Measurements from ENCODE around the gene DNAJC9.

DNA sequence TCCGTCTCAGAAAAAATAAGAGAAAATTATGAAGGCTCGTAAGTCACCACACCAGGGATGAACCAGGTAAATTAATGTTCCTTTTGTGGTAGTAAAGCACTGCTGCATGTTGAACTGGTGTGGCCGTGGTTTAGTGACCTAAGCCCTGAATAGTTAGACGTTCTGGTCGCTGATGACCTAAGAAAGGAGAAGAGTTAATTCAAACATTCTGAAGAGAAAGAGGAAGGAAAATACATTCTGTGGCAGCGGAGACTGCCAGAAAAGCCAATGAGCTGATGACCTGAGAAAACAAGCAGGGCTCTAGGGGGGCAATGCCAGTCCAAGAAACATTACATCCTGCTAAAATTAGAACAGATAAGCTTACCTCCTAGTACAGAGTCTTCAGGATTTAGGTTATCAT is 17.5 kb downstream of the DNAJC9 start:
- TF ChIP-seq, protein P1, sequence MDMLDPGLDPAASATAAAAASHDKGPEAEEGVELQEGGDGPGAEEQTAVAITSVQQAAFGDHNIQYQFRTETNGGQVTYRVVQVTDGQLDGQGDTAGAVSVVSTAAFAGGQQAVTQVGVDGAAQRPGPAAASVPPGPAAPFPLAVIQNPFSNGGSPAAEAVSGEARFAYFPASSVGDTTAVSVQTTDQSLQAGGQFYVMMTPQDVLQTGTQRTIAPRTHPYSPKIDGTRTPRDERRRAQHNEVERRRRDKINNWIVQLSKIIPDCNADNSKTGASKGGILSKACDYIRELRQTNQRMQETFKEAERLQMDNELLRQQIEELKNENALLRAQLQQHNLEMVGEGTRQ (IDR thresholded peaks at IDR 0.05; ENCODE audit: low read depth, low read length): no peak
- no peak for TF ChIP-seq RFX5 (IDR thresholded peaks at IDR 0.05; ENCODE audit: low read depth, low read length)
- TF ChIP-seq, protein P2, sequence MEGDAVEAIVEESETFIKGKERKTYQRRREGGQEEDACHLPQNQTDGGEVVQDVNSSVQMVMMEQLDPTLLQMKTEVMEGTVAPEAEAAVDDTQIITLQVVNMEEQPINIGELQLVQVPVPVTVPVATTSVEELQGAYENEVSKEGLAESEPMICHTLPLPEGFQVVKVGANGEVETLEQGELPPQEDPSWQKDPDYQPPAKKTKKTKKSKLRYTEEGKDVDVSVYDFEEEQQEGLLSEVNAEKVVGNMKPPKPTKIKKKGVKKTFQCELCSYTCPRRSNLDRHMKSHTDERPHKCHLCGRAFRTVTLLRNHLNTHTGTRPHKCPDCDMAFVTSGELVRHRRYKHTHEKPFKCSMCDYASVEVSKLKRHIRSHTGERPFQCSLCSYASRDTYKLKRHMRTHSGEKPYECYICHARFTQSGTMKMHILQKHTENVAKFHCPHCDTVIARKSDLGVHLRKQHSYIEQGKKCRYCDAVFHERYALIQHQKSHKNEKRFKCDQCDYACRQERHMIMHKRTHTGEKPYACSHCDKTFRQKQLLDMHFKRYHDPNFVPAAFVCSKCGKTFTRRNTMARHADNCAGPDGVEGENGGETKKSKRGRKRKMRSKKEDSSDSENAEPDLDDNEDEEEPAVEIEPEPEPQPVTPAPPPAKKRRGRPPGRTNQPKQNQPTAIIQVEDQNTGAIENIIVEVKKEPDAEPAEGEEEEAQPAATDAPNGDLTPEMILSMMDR (conservative IDR thresholded peaks at IDR 0.05; ENCODE audit: low read depth, low read length): no peak
- no peak for TF ChIP-seq MAFK (IDR thresholded peaks at IDR 0.05; ENCODE audit: low read depth, low read length)
- TF ChIP-seq MAZ (IDR thresholded peaks at IDR 0.05; ENCODE audit: borderline replicate concordance, low read depth, low read length): no peak
- no peak for TF ChIP-seq FOS (IDR thresholded peaks at IDR 0.05; ENCODE audit: low read depth, low read length)
- TF ChIP-seq SMC3 (IDR thresholded peaks at IDR 0.05; ENCODE audit: low read depth, low read length): no peak
- TF ChIP-seq, protein P3, sequence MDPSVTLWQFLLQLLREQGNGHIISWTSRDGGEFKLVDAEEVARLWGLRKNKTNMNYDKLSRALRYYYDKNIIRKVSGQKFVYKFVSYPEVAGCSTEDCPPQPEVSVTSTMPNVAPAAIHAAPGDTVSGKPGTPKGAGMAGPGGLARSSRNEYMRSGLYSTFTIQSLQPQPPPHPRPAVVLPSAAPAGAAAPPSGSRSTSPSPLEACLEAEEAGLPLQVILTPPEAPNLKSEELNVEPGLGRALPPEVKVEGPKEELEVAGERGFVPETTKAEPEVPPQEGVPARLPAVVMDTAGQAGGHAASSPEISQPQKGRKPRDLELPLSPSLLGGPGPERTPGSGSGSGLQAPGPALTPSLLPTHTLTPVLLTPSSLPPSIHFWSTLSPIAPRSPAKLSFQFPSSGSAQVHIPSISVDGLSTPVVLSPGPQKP (IDR thresholded peaks at IDR 0.05; ENCODE audit: borderline replicate concordance, low read depth, low read length): no peak
